GM23338 (cell line): Measurements from ENCODE around the gene SYNDIG1.

Source experiments
- CTCF ChIP-seq, 2 experiments: fragments of 200-600 bp in 1 of 2; sonication (generic) in 1 of 2; conservative IDR thresholded peaks; 2 replicates each; pipeline versions ENCODE4 v1.5.1 to v1.6.1; 2016 to 2017; ENCODE audit warnings: antibody characterized with exemption in 2 of 2, low read depth in 2 of 2, mild to moderate bottlenecking in 2 of 2, moderate library complexity in 1 of 2
- EZH2phosphoT487 ChIP-seq: fragments of 200-600 bp; sonication (generic); IDR thresholded peaks from one replicate; pipeline ENCODE4 v1.8.1; 2018; ENCODE audit warnings: antibody characterized with exemption; ENCODE audit not compliant: unreplicated experiment
- NANOG ChIP-seq: IDR thresholded peaks from 2 replicates; pipeline ENCODE4 v1.6.1; 2016; ENCODE audit warnings: antibody characterized with exemption, borderline replicate concordance

- TF ChIP-seq CTCF (conservative IDR thresholded peaks at IDR 0.05; ENCODE audit: low read depth in 2 of 2): no peak
- no peak for TF ChIP-seq NANOG
- no peak for TF ChIP-seq EZH2phosphoT487
Measured at GRCh38 chr20:24664266-24664986, 195.0 kb downstream of the SYNDIG1 start.
